AG09309 (cell line): Measurements from ENCODE around the gene TBC1D22A.

ENCODE experiments used
- DNase-seq: peaks from one replicate; pipeline ENCODE4 v3.0.0-alpha.2; 2010; ENCODE audit warnings: low read depth
- H3K4me3 ChIP-seq: 2 replicates; pipeline ENCODE4 v1.5.1; 2011; ENCODE audit warnings: mild to moderate bottlenecking, low read depth, low read length, moderate library complexity; ENCODE audit not compliant: control insufficient read depth
- TF ChIP-seq, protein P1 (sequence below): IDR thresholded peaks from 2 replicates; pipeline ENCODE4 v1.5.1; 2011; ENCODE audit warnings: mild to moderate bottlenecking, low read depth, low read length, inconsistent platforms; ENCODE audit not compliant: insufficient read depth, control insufficient read depth; ENCODE audit errors: missing control alignments

The TBC1D22A gene

DNA sequence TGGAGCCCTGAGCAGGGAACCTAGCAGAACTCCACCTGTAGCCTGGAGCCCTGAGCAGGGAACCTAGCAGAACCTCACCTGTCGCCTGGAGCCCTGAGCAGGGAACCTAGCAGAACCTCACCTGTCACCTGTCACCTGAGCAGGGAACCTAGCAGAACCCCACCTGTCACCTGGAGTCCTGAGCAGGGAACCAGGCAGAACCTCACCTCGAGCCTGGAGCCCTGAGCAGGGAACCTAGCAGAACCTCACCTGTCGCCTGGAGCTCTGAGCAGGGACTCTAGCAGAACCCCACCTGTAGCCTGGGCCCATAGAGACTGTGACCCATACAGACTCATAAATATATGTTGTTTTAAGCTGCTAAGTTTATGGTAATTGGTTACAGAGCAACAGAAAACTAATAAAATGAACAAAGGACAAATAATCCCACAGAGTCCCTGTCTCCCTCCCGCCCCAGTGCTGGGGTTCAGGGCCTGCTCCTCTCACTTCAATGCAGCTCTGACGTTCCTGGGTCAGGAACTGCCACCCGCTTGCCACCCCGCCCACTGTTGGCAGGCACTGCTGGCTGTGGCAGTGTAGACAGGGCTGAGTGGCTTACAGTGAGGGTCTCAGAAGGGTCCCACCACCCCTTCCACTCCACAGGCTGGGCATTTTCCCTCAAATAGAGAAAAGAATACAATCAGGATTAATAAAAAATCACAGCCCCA is 259.1 kb downstream of the TBC1D22A start:
- no peak for DNase-seq
- no peak overlapping the region for H3K4me3 ChIP-seq
- TF ChIP-seq, protein P1, sequence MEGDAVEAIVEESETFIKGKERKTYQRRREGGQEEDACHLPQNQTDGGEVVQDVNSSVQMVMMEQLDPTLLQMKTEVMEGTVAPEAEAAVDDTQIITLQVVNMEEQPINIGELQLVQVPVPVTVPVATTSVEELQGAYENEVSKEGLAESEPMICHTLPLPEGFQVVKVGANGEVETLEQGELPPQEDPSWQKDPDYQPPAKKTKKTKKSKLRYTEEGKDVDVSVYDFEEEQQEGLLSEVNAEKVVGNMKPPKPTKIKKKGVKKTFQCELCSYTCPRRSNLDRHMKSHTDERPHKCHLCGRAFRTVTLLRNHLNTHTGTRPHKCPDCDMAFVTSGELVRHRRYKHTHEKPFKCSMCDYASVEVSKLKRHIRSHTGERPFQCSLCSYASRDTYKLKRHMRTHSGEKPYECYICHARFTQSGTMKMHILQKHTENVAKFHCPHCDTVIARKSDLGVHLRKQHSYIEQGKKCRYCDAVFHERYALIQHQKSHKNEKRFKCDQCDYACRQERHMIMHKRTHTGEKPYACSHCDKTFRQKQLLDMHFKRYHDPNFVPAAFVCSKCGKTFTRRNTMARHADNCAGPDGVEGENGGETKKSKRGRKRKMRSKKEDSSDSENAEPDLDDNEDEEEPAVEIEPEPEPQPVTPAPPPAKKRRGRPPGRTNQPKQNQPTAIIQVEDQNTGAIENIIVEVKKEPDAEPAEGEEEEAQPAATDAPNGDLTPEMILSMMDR = no peak

DNA sequence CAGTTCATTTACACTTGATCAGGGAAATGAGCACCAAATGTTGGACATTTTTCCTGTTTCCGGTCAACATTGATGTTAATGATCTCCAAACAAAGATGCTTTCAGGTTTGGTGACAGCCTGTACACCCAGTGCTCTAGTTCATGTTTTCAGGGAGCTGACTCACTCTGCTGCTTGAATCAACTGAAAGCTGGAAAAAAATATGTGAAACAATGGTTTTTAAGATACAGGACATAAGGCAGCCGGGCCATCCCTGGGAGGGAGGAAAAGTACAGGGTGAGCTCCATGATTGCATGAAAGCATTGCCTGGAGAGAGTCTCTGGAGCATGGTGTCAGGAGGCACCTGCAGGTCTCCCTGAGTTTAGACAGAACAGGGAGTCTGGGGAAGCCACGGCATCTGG is 259.6 kb downstream of the TBC1D22A start:
- no peak for DNase-seq
- TF ChIP-seq, protein P1 = no peak
- no peak overlapping the region for H3K4me3 ChIP-seq

DNA sequence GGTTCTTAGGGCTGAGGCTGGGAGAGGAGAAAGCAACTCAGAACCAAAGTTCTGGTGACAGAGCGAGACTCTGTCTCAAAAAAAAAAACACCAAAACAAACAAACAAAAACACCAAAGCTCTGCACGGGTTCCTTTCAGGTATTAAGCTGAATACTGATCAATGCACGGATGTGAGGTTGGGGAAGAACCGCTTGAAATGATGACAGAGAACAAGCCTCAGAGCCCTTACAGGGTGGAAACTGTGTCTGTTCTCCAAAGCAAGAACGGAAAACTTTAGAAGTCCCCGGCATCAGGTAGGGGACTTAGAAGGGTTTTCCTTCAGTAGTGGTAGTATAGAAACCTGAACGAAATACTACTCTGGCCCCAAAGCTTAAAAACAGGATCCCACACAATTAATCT is 260.0 kb downstream of the TBC1D22A start:
- H3K4me3 ChIP-seq = no peak overlapping the region
- no peak for DNase-seq
- TF ChIP-seq, protein P1 = no peak

DNA sequence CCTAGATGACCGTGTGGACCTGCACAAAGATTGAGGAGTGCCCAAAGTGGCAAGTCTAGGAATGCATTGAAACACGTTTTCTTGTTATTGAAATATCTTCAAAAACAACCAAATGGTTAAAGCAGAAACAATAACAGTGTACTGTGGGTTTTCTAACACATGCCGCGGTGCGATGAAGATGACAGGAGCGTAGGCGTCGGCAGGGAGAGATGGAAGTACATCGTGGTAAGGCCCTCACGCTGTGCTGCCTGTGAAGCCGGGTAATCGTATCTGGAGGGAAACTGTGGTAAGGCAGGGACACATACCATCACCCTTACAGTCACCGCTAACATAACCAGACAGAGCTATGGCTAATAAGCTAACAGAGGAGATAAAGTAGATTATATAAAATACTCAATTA is 261.4 kb downstream of the TBC1D22A start:
- DNase-seq = no peak
- H3K4me3 ChIP-seq = no peak overlapping the region
- TF ChIP-seq, protein P1 = no peak

DNA sequence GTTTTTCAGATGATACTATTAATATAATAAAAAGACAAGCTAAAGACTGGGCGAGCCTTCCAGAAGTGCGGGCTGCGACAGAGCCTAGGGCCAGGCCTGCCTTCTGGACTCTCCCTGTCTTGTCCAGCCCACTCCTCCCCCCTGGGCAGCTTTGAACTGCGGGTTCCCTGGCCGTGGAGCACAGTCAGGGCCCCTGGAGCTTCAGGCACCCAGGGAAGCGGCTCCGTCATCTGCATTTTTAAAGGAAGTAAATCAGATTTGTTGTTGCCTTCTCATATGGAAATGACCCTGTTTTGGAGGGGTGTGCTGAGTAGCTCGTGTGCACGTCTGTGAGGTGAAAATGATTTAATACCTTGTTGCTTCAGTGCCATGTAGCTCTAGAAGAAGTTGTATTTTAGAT is 265.3 kb downstream of the TBC1D22A start:
- no peak for DNase-seq
- no peak overlapping the region for H3K4me3 ChIP-seq
- TF ChIP-seq, protein P1 = no peak

DNA sequence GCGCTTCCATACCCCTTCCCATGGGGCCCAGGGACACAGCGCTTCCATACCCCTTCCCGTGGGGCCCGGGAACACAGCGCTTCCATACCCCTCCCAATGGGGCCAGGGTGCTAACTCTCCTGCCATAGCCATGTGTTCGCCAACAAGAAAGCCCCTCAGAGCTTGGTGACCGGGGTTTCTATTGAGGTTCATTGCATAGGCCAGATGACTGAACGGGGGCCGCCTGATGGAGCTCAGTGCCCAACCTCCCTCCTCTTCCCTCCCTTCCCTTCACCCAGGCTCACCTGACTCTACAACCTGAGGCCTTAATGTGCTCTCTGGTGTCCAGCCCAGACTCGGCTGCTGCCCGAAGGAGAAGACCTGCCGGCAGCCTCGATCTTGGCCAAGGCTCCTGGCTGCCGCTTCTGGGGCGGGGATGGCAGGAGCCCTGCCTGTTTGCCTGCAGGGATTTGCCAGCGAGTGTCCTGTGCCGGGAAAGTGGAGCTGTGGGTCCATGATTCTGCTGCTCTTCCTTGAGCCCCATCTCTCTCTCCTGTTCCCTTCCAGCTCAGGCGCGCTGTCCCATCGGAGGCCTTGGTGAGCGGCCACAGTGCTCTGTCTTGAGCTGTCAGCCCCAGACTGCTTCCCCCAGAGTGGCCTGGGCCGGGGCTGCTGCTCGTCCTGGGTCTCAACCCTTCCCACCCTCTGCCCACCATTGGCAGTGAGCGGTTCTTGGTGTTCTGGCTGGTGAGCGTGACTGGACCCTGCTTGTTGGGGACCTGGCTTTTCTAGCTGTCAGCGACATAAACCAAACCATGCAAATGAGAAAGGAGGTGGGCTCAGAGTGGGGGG is 267.0 kb downstream of the TBC1D22A start:
- no peak for DNase-seq
- TF ChIP-seq, protein P1 = no peak
- H3K4me3 ChIP-seq = no peak overlapping the region
